Right atrium auricular region (tissue), 2 donors: ENCODE data around the gene SLCO1C1. TPM values are rescaled to one million over a fixed set of nuclear protein-coding genes. Genes with fewer than 3 reads are reported as not detected.

ENCODE experiments used
- DNase-seq: peaks from one replicate; pipeline ENCODE4 v3.0.0-alpha.2; 2019; ENCODE audit warnings: low spot score
- H3K27ac ChIP-seq, 2 donors: fragments of 200-600 bp; sonication (generic); 1 replicate in 1 of 2; 2 replicates in 1 of 2; pipeline ENCODE4 v1.5.1; 2016 to 2019
- H3K27me3 ChIP-seq, 2 donors: fragments of 200-600 bp; sonication (generic); one replicate each; pipeline versions ENCODE4 v1.5.1 to v1.6.0; 2017 to 2019
- H3K36me3 ChIP-seq: fragments of 200-600 bp; sonication (generic); one replicate; pipeline ENCODE4 v1.5.1; 2016
- H3K4me1 ChIP-seq, 2 donors: fragments of 200-600 bp; sonication (generic); one replicate each; pipeline versions ENCODE4 v1.5.1 to v1.6.0; 2017 to 2019
- H3K4me3 ChIP-seq, 2 donors: fragments of 200-600 bp; sonication (generic); 1 replicate in 1 of 2; 2 replicates in 1 of 2; pipeline ENCODE4 v1.5.1; 2017 to 2019; ENCODE audit warnings: mild to moderate bottlenecking in 1 of 2, moderate library complexity in 1 of 2
- H3K9me3 ChIP-seq, 2 donors: fragments of 200-600 bp; sonication (generic); one replicate each; pipeline ENCODE4 v1.5.1; 2019
- CTCF ChIP-seq, 2 donors: fragments of 200-600 bp; sonication (generic); IDR thresholded peaks; one replicate each; pipeline ENCODE4 v1.5.1; 2019; ENCODE audit warnings: antibody characterized with exemption in 2 of 2
- total RNA-seq, 2 donors: library from RNA; depleted of rRNA; stranded (reverse); fragments of >200 nt; gene quantifications; one replicate each; pipeline ENCODE4 v1.1.0, GENCODE V29; 2016

SLCO1C1 gene
- total RNA-seq, 2 donors from 2014 or later, result 0.31 to 2.0 TPM

- H3K27ac ChIP-seq, result no peak overlapping the region
- no peak for DNase-seq
- H3K36me3 ChIP-seq, result no peaks in the 10 kb centered on the region
- no peak for TF ChIP-seq CTCF (IDR thresholded peaks at IDR 0.05)
- H3K27me3 ChIP-seq, result no peaks in the 10 kb centered on the region
- no peaks in the 10 kb centered on the region for H3K9me3 ChIP-seq
- H3K4me3 ChIP-seq, result no peak overlapping the region
- no peaks in the 10 kb centered on the region for H3K4me1 ChIP-seq
These were observed 105.0 kb downstream of the SLCO1C1 start for GRCh38 chr12:20800160-20800559.

- Histone ChIP-seq H3K36me3 (no peaks in the 10 kb centered on the region), H3K4me1 (no peaks in the 10 kb centered on the region), H3K9me3 (no peaks in the 10 kb centered on the region), H3K4me3 (no peak overlapping the region), H3K27me3 (no peaks in the 10 kb centered on the region), H3K27ac (no peak overlapping the region)
- TF ChIP-seq CTCF (IDR thresholded peaks at IDR 0.05), result no peak
- no peak for DNase-seq
These were observed 105.9 kb downstream of the SLCO1C1 start for GRCh38 chr12:20801035-20801434.

Other genes starting within 250 kb of the SLCO1C1 start
- gene SLCO1B3, start 115.4 kb downstream of the SLCO1C1 start, total RNA-seq, result not detected